ENCODE results near the gene ARHGEF6.

The ARHGEF6 gene

DNA sequence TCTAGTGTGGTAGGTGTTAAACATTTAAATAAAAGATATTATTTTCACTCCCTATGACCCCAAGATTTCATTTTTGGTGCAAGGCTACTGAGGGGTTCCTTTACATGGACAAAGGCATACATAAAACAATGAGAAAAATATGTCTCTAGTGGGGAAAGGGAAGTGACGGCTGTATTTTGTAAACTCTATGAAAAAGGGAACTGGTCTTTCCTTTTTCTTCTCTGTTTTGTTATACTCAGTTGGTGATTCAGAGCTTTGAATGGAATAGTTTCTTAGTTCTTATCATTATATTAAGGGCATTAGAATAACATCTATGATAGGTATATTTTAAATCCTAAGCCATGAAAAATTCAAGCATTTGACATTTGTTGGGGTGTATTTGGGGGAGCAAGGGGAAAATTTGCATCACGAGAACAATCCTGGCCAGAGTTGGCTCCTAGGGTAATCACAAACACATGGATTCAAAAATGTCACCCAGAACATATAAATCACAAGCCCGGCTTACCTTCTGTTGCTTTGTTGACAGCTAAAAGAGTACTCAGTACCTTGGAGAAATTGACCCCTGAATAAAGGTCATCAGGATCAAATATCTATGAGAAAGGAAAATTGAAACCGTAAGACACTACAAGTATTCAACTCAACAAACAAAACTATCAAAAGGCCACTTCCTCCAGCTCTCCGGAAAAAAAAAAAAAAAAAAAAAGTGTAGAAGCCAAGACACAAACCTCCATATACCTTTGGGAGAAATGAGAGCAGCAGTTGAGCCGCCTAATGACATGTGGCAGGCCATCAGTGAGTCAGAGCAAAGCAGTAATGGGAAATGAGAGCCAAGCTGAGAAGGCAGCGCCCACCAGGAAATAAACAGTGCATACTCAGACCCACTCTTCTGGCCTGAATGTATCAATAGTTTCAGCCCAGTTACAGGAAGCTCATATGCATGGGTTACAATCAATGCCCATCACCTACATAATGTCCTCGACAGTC, 33.4 kb downstream of the ARHGEF6 start:
- CTCF ChIA-PET = no interaction called here
- TF ChIP-seq, protein P1, sequence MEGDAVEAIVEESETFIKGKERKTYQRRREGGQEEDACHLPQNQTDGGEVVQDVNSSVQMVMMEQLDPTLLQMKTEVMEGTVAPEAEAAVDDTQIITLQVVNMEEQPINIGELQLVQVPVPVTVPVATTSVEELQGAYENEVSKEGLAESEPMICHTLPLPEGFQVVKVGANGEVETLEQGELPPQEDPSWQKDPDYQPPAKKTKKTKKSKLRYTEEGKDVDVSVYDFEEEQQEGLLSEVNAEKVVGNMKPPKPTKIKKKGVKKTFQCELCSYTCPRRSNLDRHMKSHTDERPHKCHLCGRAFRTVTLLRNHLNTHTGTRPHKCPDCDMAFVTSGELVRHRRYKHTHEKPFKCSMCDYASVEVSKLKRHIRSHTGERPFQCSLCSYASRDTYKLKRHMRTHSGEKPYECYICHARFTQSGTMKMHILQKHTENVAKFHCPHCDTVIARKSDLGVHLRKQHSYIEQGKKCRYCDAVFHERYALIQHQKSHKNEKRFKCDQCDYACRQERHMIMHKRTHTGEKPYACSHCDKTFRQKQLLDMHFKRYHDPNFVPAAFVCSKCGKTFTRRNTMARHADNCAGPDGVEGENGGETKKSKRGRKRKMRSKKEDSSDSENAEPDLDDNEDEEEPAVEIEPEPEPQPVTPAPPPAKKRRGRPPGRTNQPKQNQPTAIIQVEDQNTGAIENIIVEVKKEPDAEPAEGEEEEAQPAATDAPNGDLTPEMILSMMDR (IDR thresholded peaks at IDR 0.05; ENCODE audit: insufficient read depth, low read length, missing control alignments) = no peak
- no peak overlapping the region for H3K4me3 ChIP-seq (ENCODE audit: low read depth, low read length)
- DNase-seq (ENCODE audit: low read depth, low spot score) = no peak
- POLR2A ChIA-PET = no interaction called here

DNA sequence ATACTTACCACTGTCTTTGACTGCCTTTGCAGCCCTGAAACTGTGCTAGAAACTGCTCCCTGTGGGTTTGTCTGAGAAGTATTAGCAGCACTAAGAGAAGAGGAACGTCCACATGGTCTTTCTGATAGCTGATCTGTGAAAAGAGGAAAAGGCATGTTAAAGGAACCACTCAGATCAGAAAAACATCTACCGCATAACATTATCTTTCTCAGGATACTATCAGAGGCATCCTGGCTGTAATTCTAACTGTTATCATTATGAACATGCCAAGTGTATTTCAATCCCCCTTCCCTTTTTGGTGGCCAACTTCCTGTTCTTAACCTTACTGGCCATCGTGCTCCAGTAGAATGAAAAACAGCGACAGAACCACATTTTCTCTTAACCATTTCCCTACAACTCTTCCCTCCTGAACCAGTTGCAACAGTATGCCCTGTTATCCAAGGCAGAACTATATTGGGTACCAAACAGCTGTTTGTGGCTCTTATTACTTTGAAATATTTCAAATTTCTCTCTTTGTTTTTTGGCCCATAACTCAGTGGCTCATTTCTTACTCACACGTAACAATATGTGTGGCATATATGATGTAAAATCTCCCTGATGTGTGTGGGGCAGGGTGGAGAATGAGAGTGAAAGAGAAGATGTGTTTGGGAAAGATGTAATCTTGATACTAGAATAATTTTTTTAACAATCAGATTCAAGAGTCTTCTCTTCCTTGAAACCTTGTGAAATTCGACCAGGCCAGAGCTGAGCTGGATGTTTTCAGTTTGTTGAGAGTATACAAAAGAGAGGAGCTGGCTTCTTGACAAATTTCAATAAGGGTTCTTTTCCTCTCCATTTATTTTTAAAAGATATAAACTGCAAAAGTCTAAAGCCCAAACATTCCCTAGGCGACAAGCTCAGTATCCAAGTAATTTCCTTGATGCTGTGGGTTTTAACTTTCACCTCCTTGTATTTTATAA, 35.2 kb downstream of the ARHGEF6 start:
- no peak for DNase-seq (ENCODE audit: low read depth, low spot score)
- TF ChIP-seq, protein P1 (IDR thresholded peaks at IDR 0.05; ENCODE audit: insufficient read depth, low read length, missing control alignments) = no peak
- CTCF ChIA-PET = no interaction called here
- POLR2A ChIA-PET = interaction anchor here (0.6 kb wide), 1 partner anchor 135 kb away, joined by 3 read pairs; the partner anchor contains the start of gene RBMX
- H3K4me3 ChIP-seq (ENCODE audit: low read depth, low read length) = no peak overlapping the region

DNA sequence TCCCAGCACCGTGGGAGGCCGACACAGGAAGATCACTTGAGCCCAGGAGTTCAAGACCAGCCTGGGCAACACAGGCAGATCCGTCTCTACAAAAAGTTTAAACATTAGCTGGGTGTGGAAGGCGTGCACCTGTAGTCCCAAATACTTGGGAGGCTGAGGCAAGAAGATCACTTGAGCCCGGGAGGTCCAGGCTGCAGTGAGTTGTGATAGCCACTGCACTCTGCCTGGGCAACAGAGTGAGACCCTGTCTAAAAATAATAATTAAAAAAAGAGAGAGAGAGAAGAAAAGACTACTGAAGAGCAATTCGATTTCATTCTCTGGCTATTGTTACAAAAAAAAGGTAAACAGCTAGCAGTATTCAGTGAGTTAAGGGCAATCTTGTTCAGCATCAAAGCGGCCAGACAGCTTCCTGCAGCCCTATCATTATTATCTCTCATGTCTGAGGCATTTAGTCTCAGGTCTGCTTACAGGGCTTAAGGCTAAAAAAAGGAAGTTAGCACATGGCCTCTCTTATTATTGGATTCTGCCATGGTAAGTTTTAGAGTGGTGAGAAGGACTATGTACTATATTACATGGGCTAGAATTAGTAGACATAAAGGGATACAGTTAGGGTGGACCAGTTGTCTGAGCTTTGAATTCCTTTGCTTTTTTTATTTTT, 37.9 kb downstream of the ARHGEF6 start:
- POLR2A ChIA-PET = no interaction called here
- CTCF ChIA-PET = no interaction called here
- DNase-seq (ENCODE audit: low read depth, low spot score) = no peak
- TF ChIP-seq, protein P1 (IDR thresholded peaks at IDR 0.05; ENCODE audit: insufficient read depth, low read length, missing control alignments) = no peak
- no peak overlapping the region for H3K4me3 ChIP-seq (ENCODE audit: low read depth, low read length)

DNA sequence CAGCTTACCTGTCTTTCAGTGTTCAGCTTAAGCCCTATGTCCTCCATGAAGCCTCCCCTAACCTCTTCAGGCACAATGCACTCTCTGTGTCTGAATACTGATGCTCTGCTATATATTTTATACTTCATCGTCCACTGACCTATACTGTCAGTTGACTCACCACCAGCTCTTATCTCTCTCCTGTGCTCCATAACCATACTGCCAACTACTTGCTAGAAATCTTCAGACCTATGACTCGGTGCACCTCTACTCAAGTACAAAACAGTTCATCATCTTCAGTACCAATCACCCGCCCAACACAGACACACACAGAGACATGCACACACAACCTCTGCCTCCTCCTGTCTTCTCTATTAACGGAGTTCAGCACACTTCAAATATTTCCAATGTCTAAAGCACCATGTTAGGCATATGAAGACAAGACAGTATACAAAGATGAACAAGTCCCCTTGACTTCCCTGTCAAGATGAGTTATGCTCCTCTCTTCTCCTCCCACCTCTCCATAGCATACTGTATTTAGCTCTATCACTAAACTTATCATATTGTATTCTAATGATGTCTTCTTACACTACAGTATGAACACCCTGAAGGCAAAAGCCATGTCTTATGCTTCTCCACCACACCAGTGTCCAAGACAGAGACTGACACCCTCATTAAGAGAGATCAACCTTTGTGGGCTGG, 42.5 kb downstream of the ARHGEF6 start:
- DNase-seq (ENCODE audit: low read depth, low spot score) = no peak
- no peak overlapping the region for H3K4me3 ChIP-seq (ENCODE audit: low read depth, low read length)
- POLR2A ChIA-PET = no interaction called here
- TF ChIP-seq, protein P1 (IDR thresholded peaks at IDR 0.05; ENCODE audit: insufficient read depth, low read length, missing control alignments) = no peak
- CTCF ChIA-PET = no interaction called here

DNA sequence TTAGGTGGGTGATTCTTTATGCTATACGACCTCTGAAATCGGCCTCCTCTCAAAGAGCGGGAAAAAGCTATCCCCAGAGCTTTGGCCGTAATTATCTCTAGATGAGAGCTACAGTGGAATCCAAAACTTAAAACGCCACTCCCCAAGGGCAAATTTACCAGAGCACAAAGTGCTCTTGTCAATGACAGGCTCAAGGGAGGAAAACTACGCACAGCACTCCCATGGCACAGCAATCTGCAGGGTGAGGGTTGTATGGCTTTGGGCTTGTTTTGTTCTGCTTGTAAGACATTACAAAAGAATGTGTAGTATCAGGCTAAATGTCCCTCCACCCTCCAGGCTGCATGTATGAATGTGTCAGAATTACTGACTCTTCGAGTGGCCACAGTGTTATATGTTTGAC, 44.0 kb downstream of the ARHGEF6 start:
- no peak overlapping the region for H3K4me3 ChIP-seq (ENCODE audit: low read depth, low read length)
- TF ChIP-seq, protein P1 (IDR thresholded peaks at IDR 0.05; ENCODE audit: insufficient read depth, low read length, missing control alignments) = no peak
- POLR2A ChIA-PET = no interaction called here
- CTCF ChIA-PET = no interaction called here
- DNase-seq (ENCODE audit: low read depth, low spot score) = no peak
